ENCODE results near the gene NUMB.

GRCh38 chr14:73267474-73267873 is 190.9 kb downstream of the NUMB start:
- TF ChIP-seq POLR2AphosphoS5 (IDR thresholded peaks at IDR 0.05; ENCODE audit: low read depth, low read length) (no peak), POLR2A (IDR thresholded peaks at IDR 0.05; ENCODE audit: low read depth, low read length) (no peak)
